DOHH2 (cell line): ENCODE results near the gene CFAP97D1.

Experiments used
- CTCF ChIP-seq: fragments of 200-600 bp; sonication (generic); IDR thresholded peaks from one replicate; pipeline ENCODE4 v1.5.1; 2014; ENCODE audit warnings: antibody characterized with exemption, mild to moderate bottlenecking, low read depth, low read length; ENCODE audit not compliant: poor library complexity, severe bottlenecking
- EZH2phosphoT487 ChIP-seq: fragments of 200-600 bp; sonication (generic); IDR thresholded peaks from 2 replicates; pipeline ENCODE4 v1.6.1; 2017; ENCODE audit warnings: borderline replicate concordance, mild to moderate bottlenecking, antibody characterized with exemption, low read length, moderate library complexity, mixed read lengths

GRCh38 chr17:43760254-43760852 lies 19.9 kb upstream of the CFAP97D1 start:
- TF ChIP-seq EZH2phosphoT487 (no peak), CTCF (peak; percentile 99)
